Activated T-cell treated with anti-CD3 and anti-CD28 coated beads for 24 hours (primary cell): ENCODE results near the gene CBLN4.

Source experiments
- DNase-seq: peaks from one replicate; pipeline ENCODE4 v3.0.0-alpha.2; 2020; ENCODE audit warnings: low read depth

Gene CBLN4

GRCh38 chr20:56005389-56005715 lies at the start of gene CBLN4:
CBLN4 (minus strand) TSS chr20:56005519; CDS start chr20:56004171, 1,348 bp downstream.
- DNase-seq = no peak

- no peak for DNase-seq
Observed at GRCh38 chr20:56043227-56043626, 37.9 kb upstream of the CBLN4 start.

- DNase-seq = no peak
Observed at GRCh38 chr20:56032251-56032650, 26.9 kb upstream of the CBLN4 start.

- DNase-seq = no peak
Observed at GRCh38 chr20:56018716-56019115, 13.4 kb upstream of the CBLN4 start.

GRCh38 chr20:56018194-56018593 lies 12.9 kb upstream of the CBLN4 start:
- DNase-seq = no peak

GRCh38 chr20:56017560-56017959 lies 12.2 kb upstream of the CBLN4 start:
- DNase-seq = no peak

- DNase-seq = no peak
Observed at GRCh38 chr20:56014998-56015397, 9.7 kb upstream of the CBLN4 start.

GRCh38 chr20:56014151-56014550 lies 8.8 kb upstream of the CBLN4 start:
- DNase-seq = no peak

GRCh38 chr20:56004611-56005388 lies 519 bp downstream of the CBLN4 start:
- no peak for DNase-seq

- DNase-seq = no peak
Observed at GRCh38 chr20:56004007-56004406, 1.3 kb downstream of the CBLN4 start.

- no peak for DNase-seq
Observed at GRCh38 chr20:56002908-56003800, 2.2 kb downstream of the CBLN4 start.

GRCh38 chr20:56001890-56002289 lies 3.4 kb downstream of the CBLN4 start:
- DNase-seq = no peak

- DNase-seq = no peak
Observed at GRCh38 chr20:56001106-56001785, 4.1 kb downstream of the CBLN4 start.

- no peak for DNase-seq
Observed at GRCh38 chr20:55978550-55978949, 26.8 kb downstream of the CBLN4 start.

- DNase-seq = no peak
Observed at GRCh38 chr20:55977690-55978459, 27.4 kb downstream of the CBLN4 start.

GRCh38 chr20:55974491-55975202 lies 30.7 kb downstream of the CBLN4 start:
- no peak for DNase-seq

GRCh38 chr20:55964790-55965189 lies 40.5 kb downstream of the CBLN4 start:
- no peak for DNase-seq

GRCh38 chr20:55961376-55962330 lies 43.7 kb downstream of the CBLN4 start:
- DNase-seq = no peak

- DNase-seq = no peak
Observed at GRCh38 chr20:55953201-55953600, 52.1 kb downstream of the CBLN4 start.

- DNase-seq = no peak
Observed at GRCh38 chr20:55947701-55948100, 57.6 kb downstream of the CBLN4 start.
